HPDE6-E6E7 (cell line): ENCODE data around the gene MOGAT1.
"Not testable (repeated sequence)": the region's sequence is repeated elsewhere in the genome, so short reads cannot be mapped to it uniquely, and the experiment has no call there.

Source experiments
- DNase-seq: peaks from one replicate; pipeline ENCODE4 v3.0.0; 2011; ENCODE audit warnings: missing footprints; ENCODE audit errors: extremely low spot score

MOGAT1 gene

GRCh38 chr2:222739939-222740338, 68.5 kb downstream of the MOGAT1 start:
- no peak for DNase-seq

DNA sequence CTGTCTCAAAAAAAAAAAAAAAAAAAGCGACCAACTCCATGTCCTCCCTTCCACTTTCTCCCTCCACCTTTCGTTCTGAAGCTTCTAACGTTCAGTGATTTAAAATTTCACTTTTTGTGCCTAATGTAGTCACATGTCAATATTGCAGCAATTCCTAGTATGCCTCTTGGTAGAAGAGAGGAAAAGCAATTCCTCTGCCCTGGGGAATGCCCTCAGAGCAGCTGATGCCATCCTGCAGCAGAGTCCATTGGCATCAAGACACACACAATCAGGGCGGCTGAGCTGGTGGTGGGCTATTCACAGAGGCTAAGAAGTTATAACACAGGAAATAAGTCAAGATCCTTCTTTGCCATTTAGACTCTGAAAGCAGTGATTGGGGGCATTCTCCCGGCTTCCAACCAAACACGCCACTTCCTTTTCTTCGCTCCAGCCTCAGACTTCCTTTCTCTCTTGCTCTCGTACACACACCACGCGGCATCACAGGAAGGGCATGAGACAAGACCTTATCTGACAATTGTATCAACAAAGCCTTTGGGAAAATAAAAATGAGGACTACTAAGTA, 71.9 kb downstream of the MOGAT1 start:
- no peak for DNase-seq

GRCh38 chr2:222745836-222746559, 74.5 kb downstream of the MOGAT1 start:
- no peak for DNase-seq

GRCh38 chr2:222747526-222748160, 76.2 kb downstream of the MOGAT1 start:
- DNase-seq = no peak

DNA sequence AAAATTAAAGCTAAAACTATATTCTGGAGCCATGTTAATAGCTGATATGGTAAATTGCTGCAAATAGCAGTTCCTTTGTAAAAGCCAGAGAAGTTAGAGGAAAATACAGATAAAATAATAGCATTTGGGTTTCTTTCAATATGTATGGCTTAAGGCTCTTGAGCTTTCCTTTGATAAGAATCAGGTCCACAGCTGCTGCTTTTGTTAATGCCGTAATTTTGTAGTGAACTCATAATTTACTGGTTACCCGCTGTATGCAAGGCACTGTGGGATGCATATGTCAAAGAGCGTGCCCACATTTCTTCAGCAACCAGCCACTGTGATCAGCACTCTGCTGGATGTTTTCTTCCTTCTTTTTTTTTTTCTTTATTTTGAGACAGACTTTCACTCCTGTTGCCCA, 79.1 kb downstream of the MOGAT1 start:
- no peak for DNase-seq

DNA sequence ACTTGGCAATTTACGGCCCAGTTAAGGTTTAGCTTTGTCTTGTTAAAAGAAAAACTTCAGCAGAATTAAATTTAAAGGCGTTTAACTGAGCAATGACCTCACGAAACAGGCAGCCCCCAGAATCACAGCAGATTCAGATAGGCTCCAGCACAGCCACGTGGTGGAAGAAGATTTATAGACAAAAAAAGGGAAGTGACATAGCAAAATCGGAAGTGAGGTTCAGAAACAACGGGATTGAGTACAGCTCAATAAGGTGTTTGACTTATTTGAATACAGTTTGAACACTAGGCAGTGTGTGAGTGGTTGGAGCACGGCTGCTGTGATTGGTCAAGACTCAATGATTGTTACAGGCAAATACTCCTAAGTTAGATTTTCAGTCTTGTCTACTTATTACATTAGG, 79.8 kb downstream of the MOGAT1 start:
- no peak for DNase-seq

DNA sequence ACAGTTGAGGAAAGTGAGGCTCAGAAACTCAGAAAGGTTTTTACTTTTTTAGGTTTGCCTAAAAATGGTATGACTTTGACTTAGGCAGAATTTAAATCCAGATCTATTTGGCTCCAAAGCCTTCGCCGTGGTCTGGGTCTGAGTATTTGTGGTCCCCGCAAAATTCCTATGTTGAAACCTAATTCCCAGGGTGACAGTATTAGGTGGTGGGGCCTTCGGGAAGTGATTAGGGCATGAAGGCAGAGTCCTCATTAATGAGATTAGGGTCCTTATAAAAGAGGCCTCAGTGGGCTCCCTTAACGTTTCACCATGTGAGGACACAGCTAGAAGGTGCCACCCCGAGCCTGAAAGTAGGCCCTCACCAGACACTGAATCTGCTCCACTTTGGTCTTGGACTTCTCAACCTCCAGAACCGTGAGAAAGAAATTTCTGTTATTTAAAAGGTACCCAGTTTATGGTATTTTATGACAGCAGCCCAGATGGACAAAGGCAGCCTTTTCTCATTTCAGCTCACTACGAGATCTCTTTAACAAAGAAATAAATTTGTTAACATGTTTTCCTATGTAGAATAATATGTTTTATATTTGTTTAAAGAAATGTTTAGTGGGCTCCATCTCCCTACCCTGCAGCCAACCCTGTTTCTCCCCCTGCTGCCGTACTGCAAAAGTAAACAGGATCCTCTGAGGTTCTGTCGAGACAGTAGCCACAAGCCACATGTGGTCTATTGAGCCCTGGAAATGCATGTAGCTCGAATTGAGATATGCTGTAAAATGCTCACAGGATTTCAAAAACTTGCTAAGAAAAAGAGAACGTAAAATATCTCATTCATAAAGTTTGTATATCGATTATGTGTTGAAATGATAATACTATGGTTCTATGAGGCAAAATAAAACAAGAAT, 80.6 kb downstream of the MOGAT1 start:
- no peak for DNase-seq

GRCh38 chr2:222752746-222753145, 81.3 kb downstream of the MOGAT1 start:
- DNase-seq = no peak

GRCh38 chr2:222753251-222753824, 81.9 kb downstream of the MOGAT1 start:
- no peak for DNase-seq

DNA sequence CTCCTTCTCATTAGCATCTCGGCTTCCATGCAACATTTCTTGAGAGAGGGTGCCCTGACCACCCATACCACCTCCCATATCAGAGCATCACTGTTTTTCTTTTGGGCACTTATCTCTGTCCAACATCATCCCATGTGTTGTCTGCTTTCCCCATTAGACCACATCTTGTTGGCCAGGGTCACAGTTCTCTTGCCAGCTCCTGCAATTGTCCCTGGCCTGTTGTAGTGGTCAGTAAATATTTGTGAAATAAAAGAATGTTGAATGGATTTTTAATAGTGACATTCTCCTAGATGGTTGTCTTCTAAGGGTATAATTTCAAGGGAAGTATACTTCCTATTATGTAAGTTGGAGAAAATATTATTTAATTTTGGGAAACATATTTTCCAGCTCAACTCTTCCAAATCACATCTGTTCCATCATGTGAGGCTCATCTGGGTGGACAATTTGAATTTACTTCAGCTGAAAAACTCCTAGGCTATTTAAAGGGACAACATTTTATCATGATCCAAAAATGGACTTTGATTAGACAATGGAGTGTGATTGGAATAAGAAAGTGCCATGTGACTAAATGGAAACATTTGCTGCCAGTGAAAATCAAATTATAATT, 83.0 kb downstream of the MOGAT1 start:
- DNase-seq = no peak

GRCh38 chr2:222755593-222755992, 84.1 kb downstream of the MOGAT1 start:
- DNase-seq = not testable (repeated sequence)

GRCh38 chr2:222756362-222756831, 84.9 kb downstream of the MOGAT1 start:
- no peak for DNase-seq

- DNase-seq = peak; percentile 48
Measured at GRCh38 chr2:222756951-222757650, 85.6 kb downstream of the MOGAT1 start.
